ENCODE data around the gene DGKZ. TPM values are rescaled to one million over a fixed set of nuclear protein-coding genes. Genes with fewer than 3 reads are reported as not detected.

The DGKZ gene
- total and polyA plus RNA-seq, 7 donors: 16.6 to 76.7 (median 31.4) TPM

DNA sequence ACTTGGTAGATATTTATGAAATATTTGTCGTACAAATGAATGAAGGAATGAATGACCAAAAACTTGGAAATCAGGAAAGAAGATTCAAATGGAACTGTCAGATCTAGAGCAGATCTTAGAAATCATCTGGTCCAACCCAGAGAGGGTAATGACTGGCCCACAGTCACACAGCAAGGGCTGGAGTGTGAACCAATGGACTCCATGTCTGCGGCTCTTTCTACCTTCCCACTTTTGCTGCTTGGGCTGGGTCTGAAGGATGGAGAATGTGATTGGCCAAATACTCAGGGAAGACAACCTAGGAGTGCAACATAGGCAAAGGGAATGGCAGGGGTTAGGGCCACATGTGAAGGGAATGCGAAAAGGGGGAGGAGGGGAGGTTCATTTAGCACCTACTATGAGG lies 5.8 kb upstream of the DGKZ start:
- Histone ChIP-seq H3K36me3 (no peaks in the 10 kb centered on the region), H3K4me1 (peaks cover 0 to 22% (median 18%) of the 10 kb centered on the region in 4 donors), H3K27ac (peak overlapping the region in 1 of 4 donors; percentile 21), H3K9me3 (no peaks in the 10 kb centered on the region), H3K4me3 (no peak overlapping the region), H3K27me3 (no peaks in the 10 kb centered on the region)
- no peak for DNase-seq
- 93 to 94% methylated on average over 3 of the region's 3 CpGs for WGBS, 2 donors
- intact Hi-C loops (cut with DNase I): no loop called here
- no peak for TF ChIP-seq POLR2AphosphoS5 (IDR thresholded peaks at IDR 0.05)
- no peak for TF ChIP-seq POLR2A (IDR thresholded peaks at IDR 0.05)

DNA sequence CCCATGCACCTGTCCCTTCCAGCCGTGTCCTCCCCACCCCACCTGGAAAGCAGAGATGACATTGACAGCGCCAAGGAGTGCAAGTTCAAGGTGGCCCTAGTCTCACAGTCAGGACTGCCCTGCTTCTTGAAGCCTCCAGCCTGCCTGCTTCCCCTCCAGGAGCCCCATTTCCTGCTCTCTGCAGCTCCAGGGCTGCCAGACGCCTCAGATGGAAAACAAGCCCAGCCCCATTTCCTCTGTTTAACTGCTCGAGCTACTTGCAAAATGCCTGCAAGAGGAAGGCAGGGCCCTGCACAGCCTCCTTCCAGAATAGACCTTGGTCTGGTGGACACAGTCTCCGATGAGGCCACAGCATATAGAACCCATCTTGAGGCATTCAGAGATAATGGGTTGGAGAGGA lies 5.0 kb upstream of the DGKZ start:
- Histone ChIP-seq H3K4me3 (no peak overlapping the region), H3K36me3 (no peaks in the 10 kb centered on the region), H3K4me1 (peaks cover 0 to 27% (median 23%) of the 10 kb centered on the region in 4 donors), H3K27me3 (no peaks in the 10 kb centered on the region), H3K27ac (peak overlapping the region in 1 of 4 donors; percentile 21), H3K9me3 (no peaks in the 10 kb centered on the region)
- intact Hi-C loops (cut with DNase I): no loop called here
- TF ChIP-seq, protein P1, sequence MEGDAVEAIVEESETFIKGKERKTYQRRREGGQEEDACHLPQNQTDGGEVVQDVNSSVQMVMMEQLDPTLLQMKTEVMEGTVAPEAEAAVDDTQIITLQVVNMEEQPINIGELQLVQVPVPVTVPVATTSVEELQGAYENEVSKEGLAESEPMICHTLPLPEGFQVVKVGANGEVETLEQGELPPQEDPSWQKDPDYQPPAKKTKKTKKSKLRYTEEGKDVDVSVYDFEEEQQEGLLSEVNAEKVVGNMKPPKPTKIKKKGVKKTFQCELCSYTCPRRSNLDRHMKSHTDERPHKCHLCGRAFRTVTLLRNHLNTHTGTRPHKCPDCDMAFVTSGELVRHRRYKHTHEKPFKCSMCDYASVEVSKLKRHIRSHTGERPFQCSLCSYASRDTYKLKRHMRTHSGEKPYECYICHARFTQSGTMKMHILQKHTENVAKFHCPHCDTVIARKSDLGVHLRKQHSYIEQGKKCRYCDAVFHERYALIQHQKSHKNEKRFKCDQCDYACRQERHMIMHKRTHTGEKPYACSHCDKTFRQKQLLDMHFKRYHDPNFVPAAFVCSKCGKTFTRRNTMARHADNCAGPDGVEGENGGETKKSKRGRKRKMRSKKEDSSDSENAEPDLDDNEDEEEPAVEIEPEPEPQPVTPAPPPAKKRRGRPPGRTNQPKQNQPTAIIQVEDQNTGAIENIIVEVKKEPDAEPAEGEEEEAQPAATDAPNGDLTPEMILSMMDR (IDR thresholded peaks at IDR 0.05): no peak
- TF ChIP-seq POLR2AphosphoS5 (IDR thresholded peaks at IDR 0.05) (no peak), EP300 (IDR thresholded peaks at IDR 0.05) (no peak), POLR2A (IDR thresholded peaks at IDR 0.05) (no peak)
- DNase-seq: no peak
- 30 to 47% methylated on average over 5 of the region's 5 CpGs for WGBS, 2 donors

DNA sequence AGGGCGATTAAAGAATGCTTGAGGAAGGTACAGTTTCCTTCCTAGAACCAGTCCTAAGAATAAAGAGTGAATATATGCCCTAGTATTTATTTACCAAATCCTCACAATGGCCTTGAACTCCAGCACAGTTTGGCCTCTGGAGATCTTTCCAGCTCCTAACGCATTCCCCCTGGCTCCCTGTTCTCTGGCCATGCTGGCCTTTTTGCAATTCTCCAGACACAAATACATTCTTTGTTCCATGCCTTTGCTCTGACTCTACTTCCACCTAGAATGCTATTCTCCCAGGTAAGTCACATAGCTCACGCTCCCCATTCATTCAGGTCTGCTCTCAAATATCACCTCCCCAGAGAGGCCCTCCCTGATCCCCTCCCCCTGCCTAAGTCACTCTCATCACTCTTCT lies 3.7 kb upstream of the DGKZ start:
- Histone ChIP-seq H3K9me3 (no peaks in the 10 kb centered on the region), H3K4me3 (no peak overlapping the region), H3K27ac (no peak overlapping the region), H3K36me3 (no peaks in the 10 kb centered on the region), H3K4me1 (peaks cover 0 to 29% (median 26%) of the 10 kb centered on the region in 4 donors), H3K27me3 (no peaks in the 10 kb centered on the region)
- WGBS, 2 donors: 85 to 87% methylated on average over 3 of the region's 3 CpGs
- TF ChIP-seq POLR2A (IDR thresholded peaks at IDR 0.05) (no peak), EP300 (IDR thresholded peaks at IDR 0.05) (no peak), POLR2AphosphoS5 (IDR thresholded peaks at IDR 0.05) (no peak)
- TF ChIP-seq, protein P1 (IDR thresholded peaks at IDR 0.05): no peak
- intact Hi-C loops (cut with DNase I): no loop called here
- no peak for DNase-seq

DNA sequence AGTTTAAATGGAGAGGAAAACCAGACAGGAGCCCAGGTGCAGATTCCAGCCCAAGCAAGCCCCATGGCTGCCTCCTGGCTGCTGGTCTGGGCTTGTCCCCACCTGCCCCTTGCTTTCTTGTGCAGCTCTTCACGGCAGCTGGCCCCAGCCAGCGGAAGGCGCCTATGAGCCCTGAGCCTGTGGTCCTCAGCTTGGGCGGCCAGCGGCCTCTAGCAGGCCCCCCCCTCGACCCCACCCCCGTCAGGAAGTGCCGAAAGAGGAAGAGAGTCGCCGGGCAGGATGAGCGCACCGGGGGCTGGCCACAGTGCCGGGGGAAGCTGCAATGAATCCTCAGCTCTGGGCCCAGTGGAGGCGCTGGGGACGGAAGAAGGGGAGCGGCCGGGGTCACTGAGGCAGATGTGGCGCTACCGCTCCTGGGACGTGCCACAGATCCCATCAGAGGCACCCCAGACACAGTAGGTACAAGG lies 2.1 kb upstream of the DGKZ start:
- peak overlapping the region; percentile 17 to 63 (median 50) for H3K27ac ChIP-seq
- no peaks in the 10 kb centered on the region for H3K9me3 ChIP-seq
- no peak for TF ChIP-seq EP300 (IDR thresholded peaks at IDR 0.05)
- peak in 2 of 4 donors; percentile 9 to 10 for TF ChIP-seq POLR2AphosphoS5 (IDR thresholded peaks at IDR 0.05)
- no peak for DNase-seq
- intact Hi-C loops (cut with DNase I): no loop called here
- H3K36me3 ChIP-seq: no peaks in the 10 kb centered on the region
- WGBS, 2 donors: 42 to 73% methylated on average over 20 of the region's 20 CpGs
- H3K27me3 ChIP-seq: no peaks in the 10 kb centered on the region
- peaks cover 0 to 26% (median 22%) of the 10 kb centered on the region in 4 donors for H3K4me1 ChIP-seq
- peak overlapping the region in 3 of 4 donors; percentile 26 to 86 (median 40) for H3K4me3 ChIP-seq

DNA sequence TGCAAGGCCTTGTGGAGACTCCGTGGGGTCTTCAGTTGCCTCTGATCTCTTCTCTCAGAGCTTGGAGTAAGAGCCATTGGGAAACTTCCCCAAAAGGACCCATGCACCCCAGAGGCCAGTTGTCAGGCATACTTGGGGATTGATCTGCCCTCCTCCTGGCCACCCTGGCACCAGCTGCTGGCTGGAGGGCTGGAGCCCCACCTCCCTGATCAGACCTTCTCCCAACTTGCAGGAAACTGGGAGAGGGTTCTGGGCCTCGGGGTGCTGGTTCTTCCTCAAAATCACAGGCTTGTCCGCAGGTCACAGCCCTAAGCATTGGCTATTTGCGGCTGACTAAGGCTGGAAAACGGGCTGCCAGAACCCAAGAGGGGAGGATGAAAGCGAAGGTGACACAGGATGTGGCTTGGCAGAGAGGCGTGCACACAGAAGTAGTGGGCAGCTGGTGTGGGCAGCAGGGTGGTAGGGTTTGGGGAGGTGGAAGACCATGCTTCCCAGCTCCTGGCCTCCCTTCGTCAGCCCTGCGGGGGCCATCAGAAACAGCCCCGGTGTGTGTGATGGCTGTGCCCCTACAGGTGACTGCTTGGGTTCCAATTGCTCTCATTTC lies 1.3 kb upstream of the DGKZ start:
- Histone ChIP-seq H3K36me3 (no peaks in the 10 kb centered on the region), H3K4me1 (peaks cover 0 to 28% (median 22%) of the 10 kb centered on the region in 4 donors), H3K4me3 (peak overlapping the region in 3 of 4 donors; percentile 26 to 86 (median 40)), H3K27me3 (no peaks in the 10 kb centered on the region), H3K9me3 (no peaks in the 10 kb centered on the region), H3K27ac (peak overlapping the region; percentile 17 to 63 (median 50))
- DNase-seq: no peak
- intact Hi-C loops (cut with DNase I): no loop called here
- TF ChIP-seq, protein P1 (IDR thresholded peaks at IDR 0.05): no peak
- TF ChIP-seq POLR2A (IDR thresholded peaks at IDR 0.05) (no peak), POLR2AphosphoS5 (IDR thresholded peaks at IDR 0.05) (no peak), EP300 (IDR thresholded peaks at IDR 0.05) (no peak)
- 54 to 86% methylated on average over 10 of the region's 10 CpGs for WGBS, 2 donors

Measured in sigmoid colon (tissue), 7 donors.